PC-9 (cell line): ENCODE data around the gene MAP4. TPM values are rescaled to one million over a fixed set of nuclear protein-coding genes. Genes with fewer than 3 reads are reported as not detected.

ENCODE experiments used
- BruUV-seq: library from RNA; stranded (reverse); fragments of 400-500 nt; replicated peaks from 2 replicates; lab custom pipeline; 2021; lab: Mats Ljungman, UMichigan
- CTCF ChIA-PET: fragments of 300-600 bp; sonication (Branson Sonifier 250); formaldehyde crosslinking; loops from one replicate; lab custom pipeline; 2022; ENCODE audit warnings: antibody characterized with exemption; lab: Charles Lee
- POLR2A ChIA-PET: fragments of 300-600 bp; sonication (Branson Sonifier 250); formaldehyde crosslinking; loops from one replicate; lab custom pipeline; 2022; ENCODE audit warnings: antibody characterized with exemption; ENCODE audit not compliant: unreplicated experiment; lab: Charles Lee
- DNase-seq, 2 experiments: peaks; one replicate each; pipeline versions ENCODE4 v3.0.0 to v3.0.0-alpha.2; 2015 to 2022; ENCODE audit warnings: mixed read lengths in 1 of 2
- H2AFZ ChIP-seq: fragments of 200-600 bp; sonication (generic); 2 replicates; pipeline ENCODE4 v1.8.1; 2017; ENCODE audit warnings: antibody characterized with exemption
- H3F3A ChIP-seq: fragments of 200-600 bp; sonication (generic); 2 replicates; pipeline ENCODE4 v1.8.1; 2017; ENCODE audit warnings: antibody characterized with exemption, mild to moderate bottlenecking, low read depth; ENCODE audit not compliant: insufficient read depth
- H3K27ac ChIP-seq: fragments of 200-600 bp; sonication (generic); 2 replicates; pipeline ENCODE4 v1.6.1; 2016; ENCODE audit warnings: mixed run types
- H3K27me3 ChIP-seq: fragments of 200-600 bp; sonication (generic); 2 replicates; pipeline ENCODE4 v1.6.1; 2016; ENCODE audit warnings: low read depth, mixed run types; ENCODE audit not compliant: insufficient read depth
- H3K36me3 ChIP-seq: fragments of 200-600 bp; sonication (generic); 2 replicates; pipeline ENCODE4 v1.6.1; 2016; ENCODE audit warnings: low read depth, mixed run types
- H3K4me1 ChIP-seq: fragments of 200-600 bp; sonication (generic); replicated peaks from 2 replicates; pipeline ENCODE4 v1.6.1; 2016; ENCODE audit warnings: mixed run types; ENCODE audit not compliant: insufficient read depth
- H3K4me2 ChIP-seq: fragments of 200-600 bp; sonication (generic); 2 replicates; pipeline ENCODE4 v1.6.1; 2017; ENCODE audit warnings: mixed run types
- H3K4me3 ChIP-seq: fragments of 200-600 bp; sonication (generic); 2 replicates; pipeline ENCODE4 v1.6.1; 2016; ENCODE audit warnings: mixed run types
- H3K79me2 ChIP-seq: fragments of 200-600 bp; sonication (generic); 2 replicates; pipeline ENCODE4 v1.6.1; 2017; ENCODE audit warnings: low read depth, mixed run types
- H3K9me2 ChIP-seq: fragments of 200-600 bp; sonication (generic); 2 replicates; pipeline ENCODE4 v1.8.1; 2017; ENCODE audit warnings: mild to moderate bottlenecking; ENCODE audit not compliant: insufficient read depth
- H3K9me3 ChIP-seq: fragments of 200-600 bp; sonication (generic); 2 replicates; pipeline ENCODE4 v1.8.1; 2016; ENCODE audit warnings: low read depth; ENCODE audit not compliant: insufficient read depth
- H4K20me1 ChIP-seq: fragments of 200-600 bp; sonication (generic); 2 replicates; pipeline ENCODE4 v1.8.1; 2017; ENCODE audit not compliant: insufficient read depth
- CTCF ChIP-seq: fragments of 200-600 bp; sonication (generic); conservative IDR thresholded peaks from 2 replicates; pipeline ENCODE4 v1.6.1; 2017; ENCODE audit warnings: mixed run types, antibody characterized with exemption, mild to moderate bottlenecking, moderate library complexity
- EZH2 ChIP-seq: fragments of 200-600 bp; sonication (generic); IDR thresholded peaks from 2 replicates; pipeline ENCODE4 v1.8.0; 2017; ENCODE audit warnings: antibody characterized with exemption, low read depth
- intact Hi-C: fragments of 100-400 bp; cut with micrococcal nuclease; formaldehyde crosslinking; loops from one replicate; pipeline ENCODE4 v1.10.0; 2022; ENCODE audit not compliant: unreplicated experiment
- total RNA-seq: library from RNA; stranded (reverse); gene quantifications from 2 replicates; pipeline ENCODE4 v1.2.3, GENCODE V29; 2021

MAP4 gene
- total RNA-seq, 1 experiment from 2014 or later = 187 TPM

GRCh38 chr3:47847260-47847659 is 169.0 kb downstream of the MAP4 start:
- H3K4me1 ChIP-seq = no peaks in the 10 kb centered on the region
- no peak for TF ChIP-seq EZH2
- TF ChIP-seq CTCF = no peak
- BruUV-seq = no TSS peak
- peaks cover 6% of the 10 kb centered on the region; the same call in 1 of the 2 replicates for H4K20me1 ChIP-seq
- DNase-seq = no peak
- H3K27me3 ChIP-seq = no peaks in the 10 kb centered on the region
- ChIA-PET POLR2A (no interaction called here), CTCF (no interaction called here)
- no peaks in the 10 kb centered on the region for H3K9me3 ChIP-seq
- H3K9me2 ChIP-seq = no peaks in the 10 kb centered on the region
- H3K4me2 ChIP-seq = no peak overlapping the region
- peaks cover 20% of the 10 kb centered on the region; the same call in 1 of the 2 replicates for H3F3A ChIP-seq
- no peak overlapping the region for H3K4me3 ChIP-seq
- H3K27ac ChIP-seq = no peak overlapping the region
- no peaks in the 10 kb centered on the region for H3K36me3 ChIP-seq
- H2AFZ ChIP-seq = no peak overlapping the region
- intact Hi-C loops = no loop called here
- no peaks in the 10 kb centered on the region for H3K79me2 ChIP-seq

- peaks cover 5% of the 10 kb centered on the region; the same call in 1 of the 2 replicates for H4K20me1 ChIP-seq
- intact Hi-C loops = no loop called here
Measured at GRCh38 chr3:47846880-47847248, 169.4 kb downstream of the MAP4 start.

GRCh38 chr3:47846186-47846879 is 169.9 kb downstream of the MAP4 start:
- H4K20me1 ChIP-seq = no peaks in the 10 kb centered on the region
- H3F3A ChIP-seq = peaks cover 12% of the 10 kb centered on the region; the same call in 1 of the 2 replicates
- intact Hi-C loops = no loop called here
- CTCF ChIA-PET = interaction anchor here (0.5 kb wide), 1 partner anchor 255 kb away, joined by 3 read pairs; no protein-coding TSS in a partner anchor
- POLR2A ChIA-PET = interaction anchor here (0.6 kb wide), 1 partner anchor 12 kb away, joined by 4 read pairs; no protein-coding TSS in a partner anchor
- H3K4me1 ChIP-seq = no peaks in the 10 kb centered on the region
- H3K79me2 ChIP-seq = no peaks in the 10 kb centered on the region
- H3K4me2 ChIP-seq = no peak overlapping the region
- no peaks in the 10 kb centered on the region for H3K27me3 ChIP-seq
- no peak for DNase-seq
- no peak overlapping the region for H3K27ac ChIP-seq
- no peaks in the 10 kb centered on the region for H3K36me3 ChIP-seq
- no peaks in the 10 kb centered on the region for H3K9me2 ChIP-seq
- no peak overlapping the region for H2AFZ ChIP-seq
- H3K9me3 ChIP-seq = no peaks in the 10 kb centered on the region
- H3K4me3 ChIP-seq = no peak overlapping the region
- no TSS peak for BruUV-seq
- TF ChIP-seq CTCF (no peak), EZH2 (no peak)

More at GRCh38 chr3:47846880-47847248, 169.4 kb downstream of the MAP4 start:
- no peak overlapping the region for H2AFZ ChIP-seq
- H3K4me3 ChIP-seq = no peak overlapping the region
- no peaks in the 10 kb centered on the region for H3K79me2 ChIP-seq
- H3K4me2 ChIP-seq = no peak overlapping the region
- peaks cover 17% of the 10 kb centered on the region; the same call in 1 of the 2 replicates for H3F3A ChIP-seq
- BruUV-seq = no TSS peak
- no peaks in the 10 kb centered on the region for H3K9me3 ChIP-seq
- ChIA-PET CTCF (no interaction called here), POLR2A (no interaction called here)
- no peaks in the 10 kb centered on the region for H3K36me3 ChIP-seq
- H3K9me2 ChIP-seq = no peaks in the 10 kb centered on the region
- H3K4me1 ChIP-seq = no peaks in the 10 kb centered on the region
- no peaks in the 10 kb centered on the region for H3K27me3 ChIP-seq
- H3K27ac ChIP-seq = no peak overlapping the region
- TF ChIP-seq EZH2 (no peak), CTCF (no peak)
- DNase-seq = no peak
